ENCODE results near the gene NELFA.
A peak's percentile ranks its signal among the peaks of the same experiment; 100 is the strongest.

NELFA gene

GRCh38 chr4:1984406-1985191 lies 24.2 kb downstream of the NELFA start:
- peak in 4 of 10 donors; percentile 1 to 79 (median 68) for DNase-seq
- intact Hi-C loops (cut with DNase I): no loop called here

- DNase-seq: peak in 4 of 10 donors; percentile 1 to 78 (median 72)
Observed at GRCh38 chr4:1983846-1984405, 24.8 kb downstream of the NELFA start.

GRCh38 chr4:1983053-1983845 lies 25.5 kb downstream of the NELFA start:
- intact Hi-C loops (cut with DNase I): no loop called here
- peak in 4 of 10 donors; percentile 0 to 77 (median 51) for DNase-seq

More at GRCh38 chr4:1983846-1984405, 24.8 kb downstream of the NELFA start:
- intact Hi-C loops (cut with DNase I): no loop called here

GRCh38 chr4:1982124-1983052 lies 26.4 kb downstream of the NELFA start:
- DNase-seq: peak in 4 of 10 donors; percentile 0 to 72 (median 54)

DNA sequence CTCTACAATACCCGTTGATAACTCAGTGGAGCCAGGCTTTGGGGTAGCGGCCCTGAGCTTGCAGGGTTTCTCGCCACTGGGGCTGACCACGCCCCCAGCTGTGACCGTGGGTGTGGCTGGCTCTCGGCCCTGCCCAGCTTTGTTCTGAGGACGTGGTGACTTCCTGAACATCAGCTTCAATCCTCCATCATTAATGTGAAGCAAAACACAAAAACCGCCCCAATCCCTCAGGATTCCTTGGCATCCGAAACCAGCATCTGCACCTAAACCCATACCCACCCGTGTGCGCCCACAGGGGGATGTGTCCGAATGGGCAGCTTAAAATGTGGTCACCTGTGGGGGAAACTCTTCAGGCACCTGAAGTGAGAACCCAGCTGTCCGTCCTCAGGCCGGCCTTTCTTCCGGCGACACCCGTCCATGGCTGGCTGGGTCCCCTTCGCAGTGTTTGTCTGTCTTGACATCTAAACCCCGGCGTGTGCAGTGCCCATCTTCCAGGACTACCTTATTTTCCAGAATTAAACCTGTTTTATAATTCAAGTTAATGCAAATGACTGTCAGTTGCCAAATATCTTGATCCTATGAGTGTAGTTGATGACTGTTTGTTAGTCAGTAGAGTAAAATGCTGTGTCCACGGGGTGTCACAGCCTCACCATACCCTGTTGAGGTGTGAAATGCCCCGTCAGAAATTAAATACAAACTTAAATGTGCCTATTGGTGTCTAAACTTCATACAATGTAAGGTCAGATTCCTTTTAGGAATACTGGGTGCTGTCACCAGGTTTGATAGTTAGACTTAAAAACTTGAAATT lies 27.3 kb downstream of the NELFA start:
- intact Hi-C loops (cut with DNase I): no loop called here

More at GRCh38 chr4:1982124-1983052, 26.4 kb downstream of the NELFA start:
- intact Hi-C loops (cut with DNase I): no loop called here

DNA sequence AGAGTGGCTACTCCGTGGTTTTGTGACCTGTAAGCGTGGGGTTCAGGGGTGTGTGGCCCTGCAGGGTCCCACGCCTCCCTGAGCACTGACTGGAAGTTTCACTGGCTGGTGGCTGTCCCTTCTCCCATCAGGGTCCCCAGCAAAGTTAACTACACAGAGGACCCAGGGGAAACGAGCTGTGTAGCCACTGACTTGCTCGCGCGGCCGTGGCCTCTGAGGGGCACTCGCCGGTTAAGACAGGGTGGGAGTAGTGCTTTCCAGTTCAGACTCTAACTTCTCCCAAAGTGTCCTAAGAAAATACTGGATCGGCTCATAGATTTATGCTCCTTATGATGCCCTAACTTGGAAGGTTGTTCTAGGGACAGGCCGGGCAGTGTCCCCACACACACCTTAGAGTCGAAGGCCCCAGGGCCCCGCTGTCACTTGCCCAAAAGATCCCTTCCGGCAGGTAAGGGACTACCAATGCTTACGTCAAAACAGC lies 28.2 kb downstream of the NELFA start:
- peak in 2 of 10 donors; percentile 40 to 67 for DNase-seq
- intact Hi-C loops (cut with DNase I): no loop called here

More for the DNA sequence above, 27.3 kb downstream of the NELFA start:
- DNase-seq: peak in 4 of 10 donors; percentile 9 to 82 (median 70)

DNA sequence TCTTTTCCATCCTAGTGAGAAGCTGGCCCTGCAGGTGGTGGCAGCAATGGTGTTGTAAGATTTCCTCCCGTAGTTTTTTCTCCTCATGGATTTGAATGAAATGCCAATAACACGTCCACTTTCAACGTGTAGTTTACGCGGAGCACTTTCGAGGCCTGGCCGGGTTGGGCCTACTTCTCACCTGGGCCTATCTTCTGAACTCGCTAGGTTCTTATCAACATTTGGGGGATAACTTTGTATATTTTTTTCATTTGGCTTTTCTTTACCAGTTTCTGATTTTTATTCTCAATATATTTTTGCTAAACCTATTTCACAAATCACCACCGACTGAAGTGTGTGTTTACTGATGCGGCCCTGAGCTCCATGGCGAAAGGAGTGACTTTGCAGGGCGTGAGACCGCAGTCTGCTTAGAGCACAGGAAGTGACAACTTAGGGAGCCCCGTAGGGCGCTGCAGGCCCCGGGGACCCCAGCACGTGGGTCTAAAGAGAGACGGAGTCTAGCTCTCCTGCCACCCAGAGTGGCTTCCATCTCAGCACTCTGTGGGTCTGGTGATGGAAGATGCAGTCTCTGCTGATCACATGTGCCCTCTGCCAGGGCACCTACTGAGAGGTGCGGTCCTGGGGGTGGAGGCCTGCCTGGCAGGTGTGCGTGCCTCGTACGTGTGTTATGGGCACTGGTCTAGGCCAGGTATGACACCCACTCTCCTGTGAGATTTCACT lies 29.1 kb downstream of the NELFA start:
- peak in 3 of 10 donors; percentile 9 to 71 (median 59) for DNase-seq
- intact Hi-C loops (cut with DNase I): no loop called here

DNA sequence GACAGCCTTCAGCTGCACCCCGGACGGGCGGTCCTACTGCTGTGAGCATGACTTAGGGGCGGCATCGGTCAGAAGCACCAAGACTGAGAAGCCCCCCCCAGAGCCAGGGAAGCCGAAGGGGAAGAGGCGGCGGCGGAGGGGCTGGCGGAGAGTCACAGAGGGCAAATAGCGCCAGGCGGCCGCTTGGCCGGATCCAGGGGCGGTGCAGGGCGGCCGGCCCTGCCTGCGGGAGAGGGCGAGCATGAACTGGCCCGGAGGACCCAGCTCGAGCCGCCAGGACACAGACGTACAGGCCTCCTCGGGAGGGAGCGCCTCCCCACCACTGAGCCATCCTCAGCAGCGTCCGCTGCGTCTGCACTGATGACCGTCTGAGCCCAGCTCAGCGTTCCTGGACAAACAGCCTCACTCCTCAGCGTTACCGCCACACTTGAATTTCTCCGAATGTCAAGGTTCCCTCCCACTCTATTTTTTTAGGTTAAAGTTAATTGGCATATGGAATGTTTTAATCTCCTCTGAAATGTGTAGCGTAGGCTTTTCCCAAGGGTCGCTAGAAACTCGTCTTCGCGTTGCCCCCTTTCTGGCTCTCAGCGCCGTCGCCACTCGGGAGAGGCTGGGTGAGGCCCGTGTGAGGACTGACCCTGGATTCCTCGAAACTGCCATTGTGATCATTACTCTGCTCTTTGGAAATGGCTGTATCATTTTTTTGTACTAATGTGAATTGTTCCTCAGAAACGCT lies 29.9 kb downstream of the NELFA start:
- DNase-seq: peak in 2 of 10 donors; percentile 48 to 64
- intact Hi-C loops (cut with DNase I): no loop called here

DNA sequence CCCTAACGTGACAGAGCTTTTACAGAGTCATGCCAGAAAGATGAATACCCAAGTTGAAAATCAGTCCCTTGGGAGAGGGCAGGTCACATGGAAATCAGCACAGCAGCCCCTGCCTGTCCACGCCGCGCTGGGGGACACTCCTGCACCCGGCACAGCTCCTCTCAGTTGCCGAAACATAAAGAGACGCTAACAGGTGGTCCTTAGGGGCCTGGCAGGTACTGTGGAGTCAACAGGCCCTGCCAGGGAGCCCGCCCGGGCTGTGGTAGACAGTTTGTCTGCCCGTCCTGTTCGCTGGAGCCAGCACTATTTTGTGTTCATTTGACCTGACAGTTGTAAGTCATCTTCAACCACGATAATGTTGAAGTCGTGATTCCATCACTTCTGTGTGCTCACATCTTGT lies 30.5 kb downstream of the NELFA start:
- intact Hi-C loops (cut with DNase I): no loop called here
- DNase-seq: peak in 1 of 10 donors; percentile 15

DNA sequence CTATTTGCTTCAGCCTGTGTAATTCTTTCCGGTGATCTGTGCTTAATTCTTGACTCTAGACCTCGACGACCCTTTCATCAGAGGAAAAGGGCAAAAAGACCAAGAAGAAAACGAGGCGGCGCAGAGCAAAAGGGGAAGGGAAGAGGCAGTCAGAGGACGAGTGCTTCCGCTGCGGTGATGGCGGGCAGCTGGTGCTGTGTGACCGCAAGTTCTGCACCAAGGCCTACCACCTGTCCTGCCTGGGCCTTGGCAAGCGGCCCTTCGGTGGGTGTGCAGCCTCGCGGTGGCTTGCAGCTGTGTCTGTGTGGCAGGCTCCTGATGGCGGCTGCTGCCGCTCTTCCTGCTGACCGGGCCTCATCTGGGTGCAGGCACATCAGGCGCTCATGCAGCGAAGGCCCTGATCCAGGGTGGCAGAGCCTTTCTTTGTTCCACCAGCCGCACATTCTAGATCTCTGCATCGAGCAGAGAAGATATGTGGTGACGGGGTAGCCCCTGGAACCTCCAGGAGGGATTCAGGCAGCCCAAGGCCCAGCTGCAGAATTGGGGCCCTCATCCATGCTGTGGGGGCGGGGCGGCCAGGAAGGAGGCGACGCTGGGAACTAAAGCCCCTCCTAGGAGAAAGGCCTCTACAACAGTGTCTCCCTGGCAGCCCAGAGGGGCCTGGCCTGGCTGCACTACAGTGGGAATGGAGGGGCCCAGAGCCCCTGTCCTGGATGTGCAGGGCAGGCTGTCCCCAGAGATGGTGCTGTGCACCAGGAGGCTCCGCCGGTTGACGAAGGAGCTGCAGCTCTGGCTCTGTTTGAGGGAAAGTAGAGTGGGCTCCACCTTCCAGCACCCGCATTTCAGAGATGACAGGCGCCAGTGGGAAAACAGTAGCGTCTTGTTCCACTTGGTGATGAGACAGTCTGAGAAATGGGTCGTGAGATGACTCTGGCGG lies 32.1 kb downstream of the NELFA start:
- DNase-seq: peak in 1 of 10 donors; percentile 66
- intact Hi-C loops (cut with DNase I): no loop called here

GRCh38 chr4:1975880-1976279 lies 32.9 kb downstream of the NELFA start:
- intact Hi-C loops (cut with DNase I): no loop called here
- peak in 1 of 10 donors; percentile 44 for DNase-seq

- peak in 2 of 10 donors; percentile 8 to 62 for DNase-seq
- intact Hi-C loops (cut with DNase I): no loop called here
Observed at GRCh38 chr4:1975391-1975801, 33.4 kb downstream of the NELFA start.

DNA sequence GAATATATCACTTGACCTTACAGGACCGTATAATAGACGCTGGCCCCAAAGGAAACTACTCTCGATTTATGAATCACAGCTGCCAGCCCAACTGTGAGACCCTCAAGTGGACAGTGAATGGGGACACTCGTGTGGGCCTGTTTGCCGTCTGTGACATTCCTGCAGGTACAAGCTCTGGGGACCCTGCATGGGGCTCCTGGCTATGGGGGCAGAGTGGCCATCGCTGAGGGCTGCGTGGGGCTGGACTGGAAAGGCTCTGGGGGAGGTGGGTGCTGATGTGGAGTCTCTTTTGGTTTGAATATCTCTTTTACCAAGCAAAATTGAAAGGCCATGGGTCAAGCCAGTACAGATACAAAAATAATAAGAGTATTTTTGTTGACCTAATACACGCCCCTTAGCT lies 33.9 kb downstream of the NELFA start:
- intact Hi-C loops (cut with DNase I): no loop called here
- peak in 1 of 10 donors; percentile 64 for DNase-seq

DNA sequence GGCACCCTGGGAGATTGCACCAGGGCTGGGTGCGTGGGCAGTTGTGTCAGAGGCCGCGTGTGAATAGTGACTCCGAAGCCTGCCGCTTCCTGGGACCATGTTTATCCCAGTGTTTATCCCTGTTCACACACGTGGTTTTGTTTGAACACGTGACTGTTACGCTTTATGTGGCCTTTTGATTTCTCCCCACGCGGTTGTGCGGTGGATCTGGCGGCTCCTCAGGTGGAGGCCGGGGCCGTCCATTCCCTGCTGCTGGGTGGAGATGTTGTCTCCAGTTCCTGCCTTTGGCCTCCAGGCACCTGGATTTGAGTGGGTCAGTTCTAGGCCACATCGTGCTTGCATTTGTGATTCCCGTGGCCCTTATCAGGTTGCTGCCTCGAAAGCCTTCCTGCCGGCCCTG lies 35.1 kb downstream of the NELFA start:
- intact Hi-C loops (cut with DNase I): no loop called here
- DNase-seq: peak in 1 of 10 donors; percentile 65

GRCh38 chr4:1973218-1973617 lies 35.6 kb downstream of the NELFA start:
- DNase-seq: peak in 1 of 10 donors; percentile 53
- intact Hi-C loops (cut with DNase I): no loop called here

GRCh38 chr4:1972414-1972813 lies 36.4 kb downstream of the NELFA start:
- peak in 2 of 10 donors; percentile 10 to 50 for DNase-seq

More at GRCh38 chr4:1972414-1972813, 36.4 kb downstream of the NELFA start:
- intact Hi-C loops (cut with DNase I): no loop called here
